GM18505 (cell line): ENCODE data around the gene TET1.
"Not testable (repeated sequence)": the region's sequence is repeated elsewhere in the genome, so short reads cannot be mapped to it uniquely, and the experiment has no call there.

ENCODE experiments used
- ATAC-seq: cut with Tn5 transposase; IDR thresholded peaks from one replicate; pipeline ENCODE4 v1.9.1; 2021; ENCODE audit not compliant: unreplicated experiment
- POLR2A ChIP-seq: IDR thresholded peaks from 4 replicates; pipeline ENCODE4 v1.6.1; 2011; ENCODE audit warnings: borderline replicate concordance; ENCODE audit not compliant: insufficient read depth, insufficient read length; ENCODE audit errors: extremely low read depth

Gene TET1

DNA sequence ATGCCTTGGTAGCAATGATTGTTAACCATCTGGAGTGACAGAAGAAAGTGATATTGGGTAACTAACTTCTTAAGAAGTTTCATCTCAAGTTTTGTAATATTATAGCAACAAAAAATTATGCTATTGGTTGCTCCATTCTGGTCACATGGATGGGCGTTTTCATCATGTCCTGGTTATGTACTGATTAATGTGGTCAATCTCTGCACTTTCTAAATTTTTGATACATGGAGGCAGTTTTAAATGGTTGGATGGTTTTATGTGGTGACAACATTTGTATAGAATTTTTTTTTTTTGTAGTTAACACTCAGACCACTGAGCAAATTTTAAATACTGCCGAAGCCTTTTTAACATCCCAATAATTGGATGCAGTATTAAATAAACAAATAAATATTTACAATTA, 105.7 kb downstream of the TET1 start:
- no peak for ATAC-seq
- no peak for TF ChIP-seq POLR2A

DNA sequence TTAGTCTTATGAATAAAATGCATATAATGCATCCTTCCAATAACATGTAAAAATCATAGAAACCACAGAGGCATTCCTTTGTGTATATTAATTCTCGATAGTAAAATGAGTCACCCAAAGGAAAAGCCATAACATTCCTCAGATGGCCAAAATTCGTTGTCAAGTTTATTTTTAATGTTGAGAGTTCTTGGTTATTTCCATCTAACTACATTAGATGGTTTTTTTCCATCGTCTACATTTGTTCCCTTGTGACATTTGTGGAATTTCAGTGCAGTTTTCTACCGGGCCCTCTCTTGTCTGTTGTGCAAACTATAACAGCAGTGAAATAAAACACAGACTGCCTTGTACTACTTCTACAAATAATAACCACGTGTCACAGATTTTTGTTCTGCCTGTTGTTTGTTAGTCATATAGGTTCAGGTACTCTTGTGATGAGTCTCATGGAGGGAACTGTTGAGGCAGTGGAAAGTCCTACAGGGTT, 106.2 kb downstream of the TET1 start:
- ATAC-seq: no peak
- no peak for TF ChIP-seq POLR2A

DNA sequence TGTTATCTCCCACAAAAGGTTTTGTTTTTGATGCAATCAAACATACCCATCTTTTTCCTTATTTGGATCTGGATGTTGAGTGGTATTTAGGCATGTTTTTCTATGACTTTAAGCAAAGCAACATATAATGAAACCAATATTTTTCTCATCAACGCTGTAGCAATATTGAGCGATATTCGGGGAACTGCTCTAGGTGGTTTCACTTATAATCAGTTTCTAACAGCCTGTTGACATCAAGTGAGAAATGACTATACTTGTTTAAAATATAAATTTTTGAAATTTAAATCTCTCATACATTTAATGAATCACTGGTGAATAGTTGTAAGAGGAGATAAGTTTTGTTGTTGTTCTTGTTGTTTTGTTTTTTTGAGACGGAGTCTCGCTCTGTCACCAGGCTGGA, 108.1 kb downstream of the TET1 start:
- no peak for ATAC-seq
- no peak for TF ChIP-seq POLR2A

DNA sequence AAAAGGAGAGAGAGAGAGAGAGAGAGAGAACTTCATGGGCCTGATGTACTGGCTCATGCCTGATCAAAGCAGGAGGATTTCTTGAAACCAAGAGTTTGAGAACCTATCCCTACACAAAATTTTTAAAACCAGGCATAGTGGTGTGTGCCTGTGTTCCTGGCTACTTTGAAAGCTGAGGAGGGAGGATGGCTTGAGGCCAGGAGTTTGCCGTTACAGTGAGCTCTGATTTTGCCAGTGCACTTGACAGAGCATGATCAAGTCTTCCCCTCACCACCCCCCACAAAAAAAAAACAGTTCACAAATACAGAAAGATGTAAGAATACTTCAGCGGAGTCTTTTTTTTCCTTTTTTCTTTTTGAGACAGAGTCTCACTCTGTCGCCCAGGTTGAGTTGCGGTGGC, 108.8 kb downstream of the TET1 start:
- TF ChIP-seq POLR2A: no peak
- ATAC-seq: no peak

DNA sequence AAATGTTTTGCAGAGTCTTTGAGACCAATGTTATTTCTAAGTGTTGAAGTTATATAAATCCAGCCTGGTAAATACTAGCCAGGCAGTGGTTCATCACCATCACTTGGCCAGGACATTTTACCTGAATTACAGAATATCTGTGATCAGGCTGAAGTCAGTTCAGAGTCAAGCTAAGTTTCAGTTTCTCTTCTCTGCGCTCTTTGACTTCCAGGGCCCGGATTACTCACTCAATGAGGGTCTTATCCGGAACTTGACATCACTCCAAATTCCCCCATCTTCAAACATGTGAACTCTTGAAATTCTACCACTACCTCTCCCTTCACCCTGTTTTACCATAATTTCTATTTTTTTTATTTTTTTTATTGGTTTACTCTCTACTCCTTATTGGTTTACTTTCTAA, 124.3 kb downstream of the TET1 start:
- ATAC-seq: no peak
- no peak for TF ChIP-seq POLR2A

DNA sequence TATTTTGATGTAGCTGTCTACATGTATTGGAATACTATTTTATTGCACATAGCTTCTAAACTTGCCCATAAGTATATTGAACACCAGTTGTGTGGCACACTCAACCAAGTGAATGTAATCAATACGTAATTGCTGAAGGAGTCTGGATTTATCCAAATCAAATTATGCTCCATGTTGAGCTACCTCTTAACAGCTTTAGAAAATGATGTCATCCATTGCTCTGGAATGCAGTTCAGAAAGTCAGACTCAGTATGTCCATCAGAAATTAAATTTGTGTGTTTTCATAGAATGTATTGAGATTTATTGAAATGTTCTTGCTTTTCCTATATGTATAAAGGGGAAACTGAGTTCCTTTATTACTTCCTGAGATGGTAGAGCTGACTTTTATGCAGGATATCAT, 135.9 kb downstream of the TET1 start:
- no peak for ATAC-seq
- no peak for TF ChIP-seq POLR2A

DNA sequence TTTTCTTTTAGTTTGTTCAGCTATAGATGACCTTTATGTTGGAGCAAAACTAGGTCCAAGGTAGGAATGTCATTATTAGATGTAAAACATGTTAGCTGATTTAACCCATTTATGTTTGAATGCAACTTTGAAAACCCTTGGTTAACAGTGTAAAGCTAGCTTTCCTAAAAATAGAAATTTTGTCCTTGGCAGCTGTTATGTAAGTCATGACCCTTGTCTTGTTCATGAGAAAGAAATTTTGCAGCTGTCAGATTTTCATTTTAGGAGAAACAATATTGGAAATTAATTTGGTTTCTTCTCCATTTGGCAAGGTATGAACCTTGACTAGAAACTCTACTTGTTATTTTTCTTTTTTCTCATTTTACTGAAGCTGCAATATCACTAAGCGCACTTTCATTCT, 137.0 kb downstream of the TET1 start:
- no peak for TF ChIP-seq POLR2A
- no peak for ATAC-seq

DNA sequence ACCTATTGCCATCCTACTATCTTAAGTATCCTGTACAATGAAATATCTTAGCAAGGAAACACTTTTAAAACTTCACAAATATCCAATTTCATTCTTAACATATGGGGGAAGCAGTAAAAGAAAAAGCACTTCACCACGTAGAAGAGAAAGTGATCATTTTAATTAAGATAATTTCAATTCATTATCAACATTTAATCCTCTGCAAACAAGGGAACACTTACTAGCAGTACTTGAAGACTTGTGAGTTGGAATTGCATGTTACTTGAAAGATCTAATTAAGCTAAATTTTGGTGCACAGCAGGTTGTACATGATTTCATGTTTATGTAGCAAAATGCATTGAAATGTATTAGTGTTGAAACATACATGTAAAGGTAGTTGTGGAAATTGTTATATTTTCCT, 140.1 kb downstream of the TET1 start:
- no peak for TF ChIP-seq POLR2A
- ATAC-seq: no peak

DNA sequence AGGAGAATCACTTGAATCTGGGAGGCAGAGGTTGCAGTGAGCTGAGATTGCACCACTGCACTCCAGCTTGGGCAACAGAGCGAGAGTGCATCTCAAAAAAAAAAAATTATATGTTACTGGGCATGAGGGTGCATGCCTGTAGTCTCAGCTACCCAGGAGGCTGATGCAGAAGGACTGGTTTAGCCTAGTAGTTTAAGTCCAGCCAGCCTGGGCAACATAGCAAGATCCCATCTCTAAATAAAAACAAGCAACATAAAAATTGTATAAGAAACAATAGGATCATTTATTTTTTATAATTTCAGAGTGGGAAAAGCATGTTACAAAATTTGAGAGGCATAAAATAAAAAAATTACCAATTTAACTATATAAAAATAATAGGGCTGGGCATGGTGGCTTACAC, 145.4 kb downstream of the TET1 start:
- TF ChIP-seq POLR2A: no peak
- ATAC-seq: no peak

DNA sequence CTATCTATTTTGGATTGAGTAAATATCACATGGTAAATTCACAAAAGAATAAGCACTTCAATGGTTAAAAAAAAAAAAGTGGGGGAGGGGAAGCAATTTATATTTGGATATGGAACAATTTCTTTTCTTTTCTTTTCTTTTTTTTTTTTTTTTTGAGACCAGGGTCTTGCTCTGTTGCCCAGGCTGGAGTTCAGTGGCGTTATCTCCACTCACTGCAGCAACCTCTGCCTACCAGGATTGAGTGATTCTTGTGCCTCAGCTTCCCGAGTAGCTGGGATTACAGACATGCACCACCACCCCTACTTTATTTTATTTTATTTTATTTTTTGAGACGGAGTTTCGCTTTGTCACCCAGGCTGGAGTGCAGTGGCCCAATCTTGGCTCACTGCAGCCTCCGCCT, 148.8 kb downstream of the TET1 start:
- ATAC-seq: not testable (repeated sequence)

DNA sequence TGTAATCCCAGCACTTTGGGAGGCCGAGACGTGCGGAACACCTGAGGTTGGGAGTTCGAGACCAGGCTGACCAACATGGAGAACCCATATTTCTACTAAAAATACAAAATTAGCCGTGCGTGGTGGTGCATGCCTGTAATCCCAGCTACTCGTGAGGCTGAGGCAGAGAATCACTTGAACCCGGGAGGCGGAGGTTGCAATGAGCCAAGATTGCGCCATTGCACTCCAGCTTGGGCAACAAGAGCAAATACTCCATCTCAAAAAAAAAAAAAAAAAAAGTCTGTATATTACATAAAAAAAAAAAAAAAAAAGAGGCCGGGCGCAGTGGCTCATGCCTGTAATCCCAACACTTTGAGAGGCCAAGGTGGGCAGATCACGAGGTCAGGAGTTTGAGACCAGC, 152.9 kb downstream of the TET1 start:
- not testable (repeated sequence) for ATAC-seq

DNA sequence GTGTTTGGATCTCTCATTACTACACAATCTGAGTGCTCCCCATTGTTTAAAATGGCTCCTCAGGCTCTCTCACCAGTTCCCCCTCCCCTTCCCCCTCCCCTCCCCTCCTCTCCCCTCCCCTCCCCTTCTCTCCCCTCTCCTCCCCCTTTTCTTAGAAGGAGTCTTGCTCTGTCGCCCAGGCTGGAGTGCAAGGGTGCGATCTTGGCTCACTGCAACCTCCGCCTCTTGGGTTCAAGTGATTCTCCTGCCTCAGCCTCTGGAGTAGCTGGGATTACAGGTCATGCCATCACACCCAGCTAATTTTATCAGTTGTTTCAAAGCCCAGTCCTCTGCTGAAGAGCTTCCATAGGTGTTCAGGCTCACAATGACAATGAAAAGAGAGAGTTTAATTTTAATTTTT, 157.3 kb downstream of the TET1 start:
- no peak for ATAC-seq
- TF ChIP-seq POLR2A: no peak

DNA sequence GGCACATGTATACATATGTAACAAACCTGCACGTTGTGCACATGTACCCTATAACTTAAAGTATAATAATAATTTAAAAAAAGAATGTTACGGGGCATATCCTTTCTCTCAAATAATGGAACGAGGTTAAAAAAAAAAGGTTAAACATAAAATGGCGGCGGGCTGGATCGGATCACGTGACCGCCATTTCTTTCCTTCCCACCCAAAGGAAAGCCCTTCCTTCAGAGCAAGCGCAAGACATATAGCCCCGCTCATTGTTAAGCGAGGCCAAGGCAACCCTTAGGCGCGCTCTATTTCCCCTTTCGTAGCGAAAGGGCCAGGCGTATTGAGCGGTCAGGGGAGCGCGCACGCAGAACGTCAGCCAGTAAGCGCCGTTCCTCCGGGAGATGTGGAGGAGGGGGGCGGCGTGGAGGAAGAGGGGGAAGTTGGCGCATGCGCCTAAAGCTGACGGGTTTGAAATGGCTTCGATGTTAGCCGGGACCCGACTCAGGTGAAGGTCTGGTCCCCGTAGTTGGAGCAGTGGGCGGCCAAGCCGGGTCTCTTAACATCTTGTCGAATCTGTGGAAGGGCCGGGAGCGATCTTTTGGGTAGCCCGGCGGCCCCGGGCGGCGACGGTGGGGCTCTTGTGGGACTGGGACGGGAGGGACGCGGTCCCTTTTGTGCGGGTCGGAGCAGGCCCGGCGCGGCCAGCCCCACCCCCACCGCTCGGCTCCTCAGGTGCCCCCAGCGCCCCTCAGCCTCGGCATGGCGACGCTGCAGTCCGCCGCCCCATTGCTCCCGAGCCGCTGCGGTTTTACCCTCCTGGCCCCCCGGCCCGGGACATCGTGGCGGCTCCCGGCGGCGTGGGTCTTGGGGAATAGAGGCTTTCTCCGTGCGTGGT, 160.9 kb downstream of the TET1 start, which contains the start of gene CCAR1:
Gene CCAR1, plus strand, starts transcription at position 447 of the 880 bp plus-strand sequence. CDS start 1,266 bp downstream, outside the sequence.
- peak; percentile 86 for TF ChIP-seq POLR2A

DNA sequence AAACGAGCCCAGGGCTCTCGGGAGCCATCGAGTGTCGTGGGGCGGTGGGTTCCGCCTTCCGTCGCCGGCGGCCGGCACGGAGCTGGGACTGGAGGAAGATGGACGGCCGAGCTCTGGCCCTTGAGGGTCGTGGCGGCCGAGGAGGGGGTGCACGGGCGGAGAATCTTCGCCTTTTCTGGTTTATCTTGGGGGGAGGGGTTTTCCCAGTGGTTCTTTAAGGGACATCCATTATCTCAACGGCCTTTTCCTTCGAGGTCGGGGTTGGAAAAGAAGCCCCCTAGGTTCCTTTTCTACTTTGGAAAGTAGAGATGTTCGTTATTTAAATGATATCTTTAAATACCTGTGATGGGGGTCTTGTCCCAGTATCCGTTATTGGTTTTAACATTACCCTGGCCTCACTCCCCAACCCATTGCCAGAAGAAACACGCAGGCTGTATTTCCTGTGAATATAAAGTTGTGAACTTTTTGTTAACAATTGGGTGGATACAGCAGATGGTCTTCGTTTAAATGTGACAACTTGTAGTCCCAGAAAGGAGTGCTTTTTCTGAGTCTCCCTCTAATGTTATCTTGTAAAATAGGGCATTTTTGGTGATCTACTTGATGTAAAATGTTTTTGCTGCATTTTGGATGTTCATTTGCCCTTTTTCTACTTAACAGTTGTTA, 161.7 kb downstream of the TET1 start:
- TF ChIP-seq POLR2A: no peak
- no peak for ATAC-seq

More for the DNA sequence above, 160.9 kb downstream of the TET1 start, which contains the start of gene CCAR1:
- ATAC-seq: peak; percentile 97
